Measurements from ENCODE around the gene ITGA11. TPM values are rescaled to one million over a fixed set of nuclear protein-coding genes. Genes with fewer than 3 reads are reported as not detected.

Gene ITGA11
- total and polyA plus RNA-seq, 10 donors, result 0.27 to 17.2 (median 5.8) TPM

- DNase-seq, result peak; percentile 84
- TF ChIP-seq POLR2AphosphoS5 (IDR thresholded peaks at IDR 0.05) (peak; percentile 50 to 63 (median 59)), CTCF (IDR thresholded peaks at IDR 0.05 in 8 of 11, conservative IDR thresholded peaks at IDR 0.05 in 3 of 11) (no peak), POLR2A (IDR thresholded peaks at IDR 0.05) (peak in 1 of 3 donors; percentile 13)
- Histone ChIP-seq H3K36me3 (no peaks in the 10 kb centered on the region), H3K9me3 (no peaks in the 10 kb centered on the region), H3K4me3 (no peak overlapping the region), H3K27me3 (replicated peaks in 1 of 7) (no peaks in the 10 kb centered on the region), H3K27ac (peak overlapping the region in 7 of 8 donors; percentile 70 to 89 (median 86)), H3K4me1 (peaks cover 3 to 44% (median 33%) of the 10 kb centered on the region in 6 donors)
- intact Hi-C loops (cut with DNase I; ENCODE audit: low total_unique reads), result no loop called here
- WGBS, 5 donors, result 65 to 78% (median 73%) methylated on average over 7 to 14 of the region's 14 CpGs
Observed at GRCh38 chr15:68335655-68336054, 96.3 kb downstream of the ITGA11 start.

GRCh38 chr15:68335251-68335650 lies 96.7 kb downstream of the ITGA11 start:
- peak overlapping the region; percentile 68 to 89 (median 82) for H3K27ac ChIP-seq

GRCh38 chr15:68334661-68335124 lies 97.3 kb downstream of the ITGA11 start:
- peak; percentile 76 for DNase-seq
- Histone ChIP-seq H3K27ac (peak overlapping the region; percentile 68 to 89 (median 82)), H3K4me1 (peaks cover 3 to 41% (median 29%) of the 10 kb centered on the region in 6 donors), H3K4me3 (no peak overlapping the region), H3K9me3 (no peaks in the 10 kb centered on the region), H3K36me3 (no peaks in the 10 kb centered on the region), H3K27me3 (replicated peaks in 1 of 7) (no peaks in the 10 kb centered on the region)
- 31 to 39% (median 35%) methylated on average over 9 of the region's 9 CpGs for WGBS, 5 donors
- TF ChIP-seq POLR2A (IDR thresholded peaks at IDR 0.05) (no peak), CTCF (IDR thresholded peaks at IDR 0.05 in 8 of 11, conservative IDR thresholded peaks at IDR 0.05 in 3 of 11) (peak in 2 of 11 experiments; percentile 22 to 25), POLR2AphosphoS5 (IDR thresholded peaks at IDR 0.05) (peak in 2 of 3 donors; percentile 29 to 61)
- intact Hi-C loops (cut with DNase I; ENCODE audit: low total_unique reads), result no loop called here

More at GRCh38 chr15:68335251-68335650, 96.7 kb downstream of the ITGA11 start:
- TF ChIP-seq POLR2AphosphoS5 (IDR thresholded peaks at IDR 0.05) (peak in 2 of 3 donors; percentile 73 to 77), POLR2A (IDR thresholded peaks at IDR 0.05) (no peak)
- Histone ChIP-seq H3K27me3 (replicated peaks in 1 of 7) (no peaks in the 10 kb centered on the region), H3K4me1 (peaks cover 3 to 41% (median 29%) of the 10 kb centered on the region in 6 donors), H3K36me3 (no peaks in the 10 kb centered on the region), H3K9me3 (no peaks in the 10 kb centered on the region), H3K4me3 (no peak overlapping the region)
- peak; percentile 81 for DNase-seq
- intact Hi-C loops (cut with DNase I; ENCODE audit: low total_unique reads), result no loop called here
- WGBS, 5 donors, result 64 to 83% (median 76%) methylated on average over 1 of the region's 1 CpG

GRCh38 chr15:68333775-68334470 lies 98.0 kb downstream of the ITGA11 start:
- DNase-seq, result peak; percentile 81
- peaks cover 3 to 41% (median 29%) of the 10 kb centered on the region in 6 donors for H3K4me1 ChIP-seq
- H3K4me3 ChIP-seq, result no peak overlapping the region
- no peaks in the 10 kb centered on the region for H3K27me3 ChIP-seq (replicated peaks in 1 of 7)
- peak overlapping the region; percentile 42 to 89 (median 82) for H3K27ac ChIP-seq
- TF ChIP-seq CTCF (IDR thresholded peaks at IDR 0.05 in 8 of 11, conservative IDR thresholded peaks at IDR 0.05 in 3 of 11), result no peak
- no peak for TF ChIP-seq POLR2A (IDR thresholded peaks at IDR 0.05)
- no peak for TF ChIP-seq POLR2AphosphoS5 (IDR thresholded peaks at IDR 0.05)
- H3K9me3 ChIP-seq, result no peaks in the 10 kb centered on the region
- H3K36me3 ChIP-seq, result no peaks in the 10 kb centered on the region
- intact Hi-C loops (cut with DNase I; ENCODE audit: low total_unique reads), result no loop called here
- WGBS, 5 donors, result 37 to 53% (median 45%) methylated on average over 8 of the region's 8 CpGs

Measured in spleen (tissue), 11 donors.